Measurements from ENCODE around the gene C1orf185. TPM values are rescaled to one million over a fixed set of nuclear protein-coding genes. Genes with fewer than 3 reads are reported as not detected.

The C1orf185 gene
- polyA plus RNA-seq, 1 donor (not counting 4 experiments of a cell fraction or from before 2014, with no cell fraction given), result not detected

DNA sequence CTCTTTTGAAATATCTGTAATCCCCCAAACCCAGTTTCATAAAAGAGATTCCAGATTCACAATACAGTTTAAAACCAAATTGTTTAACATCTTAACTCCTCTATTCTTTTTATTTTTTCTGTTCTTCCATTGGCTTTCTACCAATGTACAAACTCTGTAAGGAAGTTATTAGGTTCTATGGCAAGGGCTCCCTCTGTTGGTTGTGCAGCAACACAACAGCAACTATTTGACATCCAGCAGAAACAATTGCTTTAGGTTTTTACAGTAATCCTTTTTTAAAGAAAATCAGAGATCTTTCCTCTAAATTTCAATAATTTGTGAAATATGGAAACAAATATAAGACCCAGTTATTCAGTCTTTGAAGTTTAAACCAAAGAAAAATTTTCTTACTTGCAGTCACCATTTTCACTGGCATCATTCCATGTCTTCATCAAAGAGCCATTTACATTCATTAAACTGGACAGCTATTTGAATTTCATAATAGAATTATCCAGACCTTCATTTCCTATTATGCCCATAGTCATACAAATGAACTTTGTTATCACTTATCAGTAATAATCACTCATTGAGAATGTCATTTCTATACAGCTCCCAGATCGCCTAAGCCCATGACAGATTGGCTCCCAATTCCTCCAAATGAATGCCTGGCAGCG is 87.5 kb downstream of the C1orf185 start:
- no peaks in the 10 kb centered on the region for H3K9me1 ChIP-seq (ENCODE audit: control insufficient read depth, extremely low read depth, insufficient read depth, low read length)
- no peak overlapping the region for H3K9ac ChIP-seq (ENCODE audit: control insufficient read depth, extremely low read depth, insufficient read depth, low read length)
- FAIRE-seq (peak; percentile 41), DNase-seq (ENCODE audit: low read depth, low spot score) (no peak)
- no peaks in the 10 kb centered on the region for H3K4me1 ChIP-seq (ENCODE audit: control insufficient read depth, extremely low read depth, insufficient read depth, low read length)
- H3K4me3 ChIP-seq (ENCODE audit: control insufficient read depth in 2 of 3, extremely low read depth in 1 of 3, insufficient read depth in 2 of 3, low read depth in 1 of 3, low read length in 3 of 3), result no peak overlapping the region
- no peaks in the 10 kb centered on the region for H4K20me1 ChIP-seq (ENCODE audit: control insufficient read depth, extremely low read depth, insufficient read depth, low read length)
- dilution Hi-C loops (cut with MboI; ENCODE audit: extremely low pct_ligation_motif_present, low sequenced_read_pairs), result no loop called here
- no peak overlapping the region for H3K4me2 ChIP-seq (ENCODE audit: control insufficient read depth, extremely low read depth, insufficient read depth, low read depth, low read length)
- no peak for TF ChIP-seq EZH2 (IDR thresholded peaks at IDR 0.05; ENCODE audit: low read length)
- TF ChIP-seq, protein P1, sequence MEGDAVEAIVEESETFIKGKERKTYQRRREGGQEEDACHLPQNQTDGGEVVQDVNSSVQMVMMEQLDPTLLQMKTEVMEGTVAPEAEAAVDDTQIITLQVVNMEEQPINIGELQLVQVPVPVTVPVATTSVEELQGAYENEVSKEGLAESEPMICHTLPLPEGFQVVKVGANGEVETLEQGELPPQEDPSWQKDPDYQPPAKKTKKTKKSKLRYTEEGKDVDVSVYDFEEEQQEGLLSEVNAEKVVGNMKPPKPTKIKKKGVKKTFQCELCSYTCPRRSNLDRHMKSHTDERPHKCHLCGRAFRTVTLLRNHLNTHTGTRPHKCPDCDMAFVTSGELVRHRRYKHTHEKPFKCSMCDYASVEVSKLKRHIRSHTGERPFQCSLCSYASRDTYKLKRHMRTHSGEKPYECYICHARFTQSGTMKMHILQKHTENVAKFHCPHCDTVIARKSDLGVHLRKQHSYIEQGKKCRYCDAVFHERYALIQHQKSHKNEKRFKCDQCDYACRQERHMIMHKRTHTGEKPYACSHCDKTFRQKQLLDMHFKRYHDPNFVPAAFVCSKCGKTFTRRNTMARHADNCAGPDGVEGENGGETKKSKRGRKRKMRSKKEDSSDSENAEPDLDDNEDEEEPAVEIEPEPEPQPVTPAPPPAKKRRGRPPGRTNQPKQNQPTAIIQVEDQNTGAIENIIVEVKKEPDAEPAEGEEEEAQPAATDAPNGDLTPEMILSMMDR (optimal IDR thresholded peaks at IDR 0.05 in 1 of 3, IDR thresholded peaks at IDR 0.05 in 1 of 3, conservative IDR thresholded peaks at IDR 0.05 in 1 of 3; ENCODE audit: extremely low read depth in 1 of 3, insufficient read depth in 2 of 3, low read length in 3 of 3), result peak in 2 of 3 experiments; percentile 72 to 76
- H3K36me3 ChIP-seq (ENCODE audit: control insufficient read depth in 2 of 2, extremely low read depth in 1 of 2, insufficient read depth in 2 of 2, low read length in 2 of 2), result no peaks in the 10 kb centered on the region
- H3K27ac ChIP-seq (ENCODE audit: control insufficient read depth, insufficient read depth, low read length), result no peak overlapping the region
- no peaks in the 10 kb centered on the region for H3K79me2 ChIP-seq (ENCODE audit: control insufficient read depth, insufficient read depth, low read length)
- H2AFZ ChIP-seq (ENCODE audit: control insufficient read depth, low read length), result no peak overlapping the region
- H3K9me3 ChIP-seq (ENCODE audit: control insufficient read depth, low read depth, low read length), result no peaks in the 10 kb centered on the region
- no peaks in the 10 kb centered on the region for H3K27me3 ChIP-seq (ENCODE audit: control insufficient read depth, extremely low read depth, insufficient read depth, low read length)

DNA sequence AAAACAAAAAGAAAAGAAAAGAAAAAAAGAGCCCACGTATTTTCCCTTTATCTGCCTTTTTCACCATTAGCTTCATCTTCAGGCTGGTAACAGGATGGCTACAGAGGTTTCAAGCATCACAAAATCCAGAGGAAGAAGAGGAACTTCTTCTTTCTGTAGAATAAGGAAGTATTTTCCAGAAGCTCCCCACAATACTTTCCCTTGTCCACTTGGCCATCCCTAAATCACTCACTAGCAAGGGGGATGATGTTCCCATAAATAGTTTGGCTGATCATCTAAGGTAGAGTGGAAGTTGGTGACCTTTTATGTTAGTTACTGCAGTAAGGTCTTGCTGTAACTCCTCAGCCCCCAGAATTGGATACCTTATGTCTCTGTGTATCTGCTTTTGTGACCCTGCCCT is 88.9 kb downstream of the C1orf185 start:
- Histone ChIP-seq H3K79me2 (ENCODE audit: control insufficient read depth, insufficient read depth, low read length) (no peaks in the 10 kb centered on the region), H3K9me3 (ENCODE audit: control insufficient read depth, low read depth, low read length) (no peaks in the 10 kb centered on the region), H4K20me1 (ENCODE audit: control insufficient read depth, extremely low read depth, insufficient read depth, low read length) (no peaks in the 10 kb centered on the region), H2AFZ (ENCODE audit: control insufficient read depth, low read length) (no peak overlapping the region), H3K9ac (ENCODE audit: control insufficient read depth, extremely low read depth, insufficient read depth, low read length) (no peak overlapping the region), H3K4me2 (ENCODE audit: control insufficient read depth, extremely low read depth, insufficient read depth, low read depth, low read length) (no peak overlapping the region), H3K4me3 (ENCODE audit: control insufficient read depth in 2 of 3, extremely low read depth in 1 of 3, insufficient read depth in 2 of 3, low read depth in 1 of 3, low read length in 3 of 3) (no peak overlapping the region), H3K9me1 (ENCODE audit: control insufficient read depth, extremely low read depth, insufficient read depth, low read length) (no peaks in the 10 kb centered on the region), H3K27me3 (ENCODE audit: control insufficient read depth, extremely low read depth, insufficient read depth, low read length) (no peaks in the 10 kb centered on the region), H3K4me1 (ENCODE audit: control insufficient read depth, extremely low read depth, insufficient read depth, low read length) (no peaks in the 10 kb centered on the region), H3K27ac (ENCODE audit: control insufficient read depth, insufficient read depth, low read length) (no peak overlapping the region), H3K36me3 (ENCODE audit: control insufficient read depth in 2 of 2, extremely low read depth in 1 of 2, insufficient read depth in 2 of 2, low read length in 2 of 2) (no peaks in the 10 kb centered on the region)
- TF ChIP-seq, protein P1 (optimal IDR thresholded peaks at IDR 0.05 in 1 of 3, IDR thresholded peaks at IDR 0.05 in 1 of 3, conservative IDR thresholded peaks at IDR 0.05 in 1 of 3; ENCODE audit: extremely low read depth in 1 of 3, insufficient read depth in 2 of 3, low read length in 3 of 3), result no peak
- TF ChIP-seq EZH2 (IDR thresholded peaks at IDR 0.05; ENCODE audit: low read length), result no peak
- dilution Hi-C loops (cut with MboI; ENCODE audit: extremely low pct_ligation_motif_present, low sequenced_read_pairs), result no loop called here
- no peak for DNase-seq (ENCODE audit: low read depth, low spot score)
- FAIRE-seq, result no peak
